Keratinocyte (primary cell): ENCODE measurements around the gene MALAT1. TPM values are rescaled to one million over a fixed set of nuclear protein-coding genes. Genes with fewer than 3 reads are reported as not detected.

Experiments
- DNase-seq: peaks from one replicate; pipeline ENCODE4 v3.0.0-alpha.2; 2011; ENCODE audit warnings: low read depth, missing footprints, low spot score
- FAIRE-seq: peaks from 2 replicates; lab custom pipeline; 2011; peaks lifted over from hg19 to GRCh38; lab: Jason Lieb, UNC
- H2AFZ ChIP-seq: 2 replicates; pipeline ENCODE4 v1.6.0; 2012; ENCODE audit warnings: low read length, control low read depth, inconsistent platforms; ENCODE audit not compliant: control insufficient read depth
- H3K27ac ChIP-seq: 2 replicates; pipeline ENCODE4 v1.5.1; 2011; ENCODE audit warnings: low read length; ENCODE audit not compliant: control insufficient read depth, insufficient read depth
- H3K27me3 ChIP-seq: 3 replicates; pipeline ENCODE4 v1.6.0; 2011; ENCODE audit warnings: low read length; ENCODE audit not compliant: control insufficient read depth, insufficient read depth; ENCODE audit errors: extremely low read depth
- H3K36me3 ChIP-seq, 2 experiments: 2 replicates in 1 of 2; 3 replicates in 1 of 2; pipeline ENCODE4 v1.5.1; 2011; ENCODE audit warnings: low read length in 2 of 2, mild to moderate bottlenecking in 1 of 2; ENCODE audit not compliant: control insufficient read depth in 2 of 2, insufficient read depth in 2 of 2; ENCODE audit errors: extremely low read depth in 1 of 2
- H3K4me1 ChIP-seq: 3 replicates; pipeline ENCODE4 v1.5.1; 2011; ENCODE audit warnings: low read length; ENCODE audit not compliant: control insufficient read depth, insufficient read depth; ENCODE audit errors: extremely low read depth
- H3K4me2 ChIP-seq: 3 replicates; pipeline ENCODE4 v1.6.0; 2011; ENCODE audit warnings: low read depth, low read length; ENCODE audit not compliant: control insufficient read depth, insufficient read depth; ENCODE audit errors: extremely low read depth
- H3K4me3 ChIP-seq, 3 experiments: fragments of 200-600 bp in 1 of 3; sonication (generic) in 1 of 3; 2 replicates in 2 of 3; 3 replicates in 1 of 3; pipeline ENCODE4 v1.5.1; 2011 to 2016; ENCODE audit warnings: low read length in 3 of 3, mild to moderate bottlenecking in 3 of 3, control low read depth in 2 of 3, inconsistent platforms in 1 of 3, low read depth in 1 of 3, mixed read lengths in 1 of 3, mixed run types in 1 of 3, moderate library complexity in 1 of 3; ENCODE audit not compliant: control insufficient read depth in 2 of 3, insufficient read depth in 2 of 3; ENCODE audit errors: extremely low read depth in 1 of 3
- H3K79me2 ChIP-seq: 2 replicates; pipeline ENCODE4 v1.6.0; 2012; ENCODE audit warnings: low read length; ENCODE audit not compliant: control insufficient read depth, insufficient read depth
- H3K9ac ChIP-seq: 3 replicates; pipeline ENCODE4 v1.6.0; 2011; ENCODE audit warnings: low read length; ENCODE audit not compliant: control insufficient read depth, insufficient read depth; ENCODE audit errors: extremely low read depth
- H3K9me1 ChIP-seq: 3 replicates; pipeline ENCODE4 v1.6.0; 2011; ENCODE audit warnings: low read length; ENCODE audit not compliant: control insufficient read depth, insufficient read depth; ENCODE audit errors: extremely low read depth
- H3K9me3 ChIP-seq: 2 replicates; pipeline ENCODE4 v1.5.1; 2012; ENCODE audit warnings: low read depth, low read length; ENCODE audit not compliant: control insufficient read depth
- H4K20me1 ChIP-seq: 3 replicates; pipeline ENCODE4 v1.6.0; 2011; ENCODE audit warnings: low read length; ENCODE audit not compliant: control insufficient read depth, insufficient read depth; ENCODE audit errors: extremely low read depth
- EZH2 ChIP-seq: IDR thresholded peaks from one replicate; pipeline ENCODE4 v1.6.1; 2012; ENCODE audit warnings: inconsistent platforms, mild to moderate bottlenecking, low read length, moderate library complexity
- dilution Hi-C: fragments of 300-500 bp; cut with MboI; formaldehyde crosslinking; loops from one replicate; pipeline ENCODE4 v1.7.0; 2020; ENCODE audit warnings: low sequenced_read_pairs; ENCODE audit not compliant: extremely low pct_ligation_motif_present
- polyA plus RNA-seq, 5 experiments: library from polyadenylated mRNA; depleted of rRNA in 3 of 5; stranded (reverse) in 3 of 5; stranded (forward) in 1 of 5; unstranded in 1 of 5; fragments of >200 nt; gene quantifications; 1 replicate in 1 of 5; 2 replicates in 3 of 5; 3 replicates in 1 of 5; pipeline versions ENCODE4 v1.2.1 to v1.2.3, GENCODE V29; 2011 to 2012; ENCODE audit warnings: missing spikeins in 2 of 5, low read depth in 1 of 5, low replicate concordance in 1 of 5
- small RNA-seq, 3 experiments: library from RNA; depleted of rRNA; stranded (forward); fragments of <200 nt; gene quantifications; one replicate each; pipeline ENCODE3, GENCODE V24; 2012; ENCODE audit warnings: low read depth in 3 of 3, low replicate concordance in 1 of 3; ENCODE audit not compliant: insufficient read length in 3 of 3
- TF ChIP-seq, protein P1 (sequence below), 3 experiments: IDR thresholded peaks in 1 of 3; conservative IDR thresholded peaks in 1 of 3; optimal IDR thresholded peaks in 1 of 3; 2 replicates in 2 of 3; 3 replicates in 1 of 3; pipeline versions ENCODE3 to v1.5.1; 2011; ENCODE audit warnings: low read length in 3 of 3, mild to moderate bottlenecking in 3 of 3, moderate library complexity in 2 of 3, control low read depth in 1 of 3, inconsistent platforms in 1 of 3; ENCODE audit not compliant: insufficient read depth in 2 of 3; ENCODE audit errors: extremely low read depth in 1 of 3

The MALAT1 gene
- polyA plus RNA-seq, 1 donor (not counting 4 experiments of a cell fraction or from before 2014, with no cell fraction given), result 1,768 TPM

DNA sequence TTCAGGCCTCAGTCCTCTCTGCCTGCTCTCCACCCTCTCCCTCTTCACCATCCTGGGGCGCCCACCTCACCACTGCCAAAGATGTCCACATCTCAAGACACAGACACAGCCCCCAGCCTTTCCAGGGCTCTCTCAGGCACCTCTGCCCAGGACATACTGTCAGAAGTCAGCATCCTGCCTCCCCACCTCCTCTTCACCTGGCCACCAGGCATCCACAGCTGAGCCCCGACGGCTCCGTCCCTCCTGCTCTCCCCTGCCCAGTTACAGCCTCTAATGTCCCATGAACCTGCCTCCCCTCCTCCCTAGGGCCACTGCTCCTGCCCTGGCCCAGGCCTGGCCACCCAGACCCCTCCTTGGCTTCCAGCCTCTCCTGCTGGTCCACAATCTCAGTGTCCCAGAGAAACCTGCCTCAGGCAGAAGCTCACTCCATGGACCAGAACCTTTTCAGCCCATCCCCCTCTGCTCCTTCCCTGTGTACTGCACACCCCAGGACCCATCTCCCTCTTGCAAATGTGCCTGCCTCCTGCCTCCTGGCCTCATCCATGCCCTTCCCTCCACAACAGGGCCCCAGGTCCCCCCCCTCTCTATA lies 56.1 kb downstream of the MALAT1 start:
- Histone ChIP-seq H2AFZ (no peak overlapping the region), H3K4me2 (no peak overlapping the region), H3K9me1 (peaks cover 2% of the 10 kb centered on the region), H4K20me1 (no peaks in the 10 kb centered on the region), H3K4me3 (no peak overlapping the region), H3K27ac (no peak overlapping the region), H3K4me1 (peaks cover 38% of the 10 kb centered on the region), H3K9ac (no peak overlapping the region), H3K36me3 (no peaks in the 10 kb centered on the region), H3K79me2 (no peaks in the 10 kb centered on the region), H3K27me3 (no peaks in the 10 kb centered on the region), H3K9me3 (no peaks in the 10 kb centered on the region)
- no peak for FAIRE-seq
- no peak for DNase-seq
- TF ChIP-seq EZH2, result no peak
- TF ChIP-seq, protein P1, sequence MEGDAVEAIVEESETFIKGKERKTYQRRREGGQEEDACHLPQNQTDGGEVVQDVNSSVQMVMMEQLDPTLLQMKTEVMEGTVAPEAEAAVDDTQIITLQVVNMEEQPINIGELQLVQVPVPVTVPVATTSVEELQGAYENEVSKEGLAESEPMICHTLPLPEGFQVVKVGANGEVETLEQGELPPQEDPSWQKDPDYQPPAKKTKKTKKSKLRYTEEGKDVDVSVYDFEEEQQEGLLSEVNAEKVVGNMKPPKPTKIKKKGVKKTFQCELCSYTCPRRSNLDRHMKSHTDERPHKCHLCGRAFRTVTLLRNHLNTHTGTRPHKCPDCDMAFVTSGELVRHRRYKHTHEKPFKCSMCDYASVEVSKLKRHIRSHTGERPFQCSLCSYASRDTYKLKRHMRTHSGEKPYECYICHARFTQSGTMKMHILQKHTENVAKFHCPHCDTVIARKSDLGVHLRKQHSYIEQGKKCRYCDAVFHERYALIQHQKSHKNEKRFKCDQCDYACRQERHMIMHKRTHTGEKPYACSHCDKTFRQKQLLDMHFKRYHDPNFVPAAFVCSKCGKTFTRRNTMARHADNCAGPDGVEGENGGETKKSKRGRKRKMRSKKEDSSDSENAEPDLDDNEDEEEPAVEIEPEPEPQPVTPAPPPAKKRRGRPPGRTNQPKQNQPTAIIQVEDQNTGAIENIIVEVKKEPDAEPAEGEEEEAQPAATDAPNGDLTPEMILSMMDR (optimal IDR thresholded peaks at IDR 0.05 in 1 of 3, IDR thresholded peaks at IDR 0.05 in 1 of 3, conservative IDR thresholded peaks at IDR 0.05 in 1 of 3; ENCODE audit: extremely low read depth in 1 of 3, insufficient read depth in 2 of 3, low read length in 3 of 3), result no peak
- dilution Hi-C loops, result no loop called here

DNA sequence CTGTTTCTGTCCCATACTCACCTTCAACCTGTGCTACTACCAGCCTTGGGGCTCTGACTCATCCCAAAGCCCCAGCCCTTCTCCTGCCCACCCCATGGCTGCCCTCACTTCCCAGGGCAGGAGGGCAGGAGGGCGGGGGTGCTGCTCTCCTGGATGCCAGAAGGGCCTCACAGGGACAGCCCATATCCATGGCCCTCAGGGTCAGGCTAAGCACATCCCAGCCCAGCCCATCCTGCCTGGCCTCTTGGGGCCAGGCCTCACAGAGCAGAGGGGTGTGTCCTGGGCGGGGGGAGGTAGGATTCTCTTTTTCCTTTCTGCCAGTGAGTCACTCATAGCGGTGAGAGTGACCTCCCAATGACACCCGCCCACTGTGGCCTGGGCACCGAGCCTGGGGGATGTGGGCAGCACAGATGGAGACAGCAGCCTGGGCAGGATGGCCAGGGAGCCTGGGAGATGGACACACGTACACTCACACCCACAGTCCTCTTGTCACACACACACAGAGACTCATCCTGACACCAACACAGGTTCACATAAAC lies 56.9 kb downstream of the MALAT1 start:
- Histone ChIP-seq H2AFZ (no peak overlapping the region), H3K4me2 (peak overlapping the region; percentile 25), H3K4me1 (peaks cover 46% of the 10 kb centered on the region), H3K36me3 (no peaks in the 10 kb centered on the region), H3K27ac (no peak overlapping the region), H3K9ac (no peak overlapping the region), H3K4me3 (no peak overlapping the region), H3K9me1 (peaks cover 2% of the 10 kb centered on the region), H3K79me2 (no peaks in the 10 kb centered on the region), H3K9me3 (no peaks in the 10 kb centered on the region), H3K27me3 (no peaks in the 10 kb centered on the region), H4K20me1 (no peaks in the 10 kb centered on the region)
- no peak for DNase-seq
- dilution Hi-C loops, result no loop called here
- no peak for FAIRE-seq
- TF ChIP-seq EZH2, result no peak
- TF ChIP-seq, protein P1 (optimal IDR thresholded peaks at IDR 0.05 in 1 of 3, IDR thresholded peaks at IDR 0.05 in 1 of 3, conservative IDR thresholded peaks at IDR 0.05 in 1 of 3; ENCODE audit: extremely low read depth in 1 of 3, insufficient read depth in 2 of 3, low read length in 3 of 3), result no peak

Small RNA genes within 50 kb of the gene (small RNA-seq; reads per million reads assigned to genes)
- gene RF01684, result 0 reads per million in 3 experiments

Other genes with a start within 250 kb of the MALAT1 start
- 13.8 to 21.5 TPM (median 20.9 TPM) in 3 replicates for gene POLA2, start 237.1 kb upstream of the MALAT1 start, polyA plus RNA-seq
- 3.6 to 18.7 TPM (median 6.1 TPM) in 3 replicates for gene CDC42EP2, start 184.2 kb upstream of the MALAT1 start, polyA plus RNA-seq
- gene DPF2, start 165.2 kb upstream of the MALAT1 start, polyA plus RNA-seq, result 14.5 to 43.9 TPM (median 16.8 TPM) in 3 replicates
- 0.04 to 0.05 TPM in 2 of 3 replicates, not detected in the other for gene TIGD3, start 144.3 kb upstream of the MALAT1 start, polyA plus RNA-seq
- gene SLC25A45, start 116.4 kb upstream of the MALAT1 start, polyA plus RNA-seq, result 0.20 to 0.46 TPM (median 0.25 TPM) in 3 replicates
- gene FRMD8, start 112.4 kb upstream of the MALAT1 start, polyA plus RNA-seq, result 24.1 to 47.3 TPM (median 25.0 TPM) in 3 replicates
- 66.5 to 270 TPM (median 171 TPM) in 3 replicates for gene NEAT1, start 76.2 kb upstream of the MALAT1 start, polyA plus RNA-seq
- 31.3 to 51.2 TPM (median 44.1 TPM) in 3 replicates for gene SCYL1, start 26.0 kb downstream of the MALAT1 start, polyA plus RNA-seq
- 9.1 to 23.0 TPM (median 11.0 TPM) in 3 replicates for gene LTBP3, start 59.3 kb downstream of the MALAT1 start, polyA plus RNA-seq
- 33.6 to 48.5 TPM (median 47.5 TPM) in 3 replicates for gene ZNRD2, start 71.4 kb downstream of the MALAT1 start, polyA plus RNA-seq
- 11.5 to 37.6 TPM (median 13.5 TPM) in 3 replicates for gene FAM89B, start 73.5 kb downstream of the MALAT1 start, polyA plus RNA-seq
- gene EHBP1L1, start 77.0 kb downstream of the MALAT1 start, polyA plus RNA-seq, result 8.5 to 14.0 TPM (median 10.4 TPM) in 3 replicates
- 0.14 to 1.5 TPM (median 0.46 TPM) in 3 replicates for gene KCNK7, start 96.8 kb downstream of the MALAT1 start, polyA plus RNA-seq
- 13.6 to 18.8 TPM (median 17.5 TPM) in 3 replicates for gene MAP3K11, start 115.2 kb downstream of the MALAT1 start, polyA plus RNA-seq
- gene PCNX3, start 116.7 kb downstream of the MALAT1 start, polyA plus RNA-seq, result 6.1 to 16.5 TPM (median 10.5 TPM) in 3 replicates
- gene SIPA1, start 139.1 kb downstream of the MALAT1 start, polyA plus RNA-seq, result 4.5 to 7.2 TPM (median 7.1 TPM) in 3 replicates
- 20.4 to 49.4 TPM (median 23.5 TPM) in 3 replicates for gene RELA, start 163.9 kb downstream of the MALAT1 start, polyA plus RNA-seq
- 26.8 to 32.1 TPM (median 30.3 TPM) in 3 replicates for gene KAT5, start 213.2 kb downstream of the MALAT1 start, polyA plus RNA-seq
- 16.0 to 20.6 TPM (median 18.5 TPM) in 3 replicates for gene RNASEH2C, start 221.8 kb downstream of the MALAT1 start, polyA plus RNA-seq